ENCODE data around the gene MED8. TPM values are rescaled to one million over a fixed set of nuclear protein-coding genes. Genes with fewer than 3 reads are reported as not detected.

Gene MED8
- total and polyA plus RNA-seq, 2 of the 8 experiments (the other 6 are each of a cell fraction or from before 2014, with no cell fraction given), result 7.0 to 20.6 TPM

DNA sequence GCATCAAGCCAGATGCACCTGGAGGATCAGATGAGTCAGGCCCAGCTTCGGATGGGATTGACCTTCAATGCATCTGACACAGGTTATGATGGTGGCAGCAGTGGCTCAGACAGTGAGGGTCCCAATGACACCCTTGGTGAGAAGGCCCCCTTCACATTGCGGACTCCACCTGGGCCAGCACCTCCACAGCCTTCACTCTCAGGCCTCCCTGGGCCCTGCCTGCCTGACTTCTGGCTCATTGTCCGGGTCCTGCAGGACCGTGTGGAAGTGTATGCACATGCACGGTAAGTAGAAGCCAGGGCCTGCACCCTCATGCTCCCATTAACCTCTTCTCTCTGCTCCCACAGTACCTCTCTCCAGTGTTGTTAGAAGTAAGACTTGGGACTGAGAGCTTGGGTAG lies 43.3 kb upstream of the MED8 start (continued):
- TF ChIP-seq, protein P1, sequence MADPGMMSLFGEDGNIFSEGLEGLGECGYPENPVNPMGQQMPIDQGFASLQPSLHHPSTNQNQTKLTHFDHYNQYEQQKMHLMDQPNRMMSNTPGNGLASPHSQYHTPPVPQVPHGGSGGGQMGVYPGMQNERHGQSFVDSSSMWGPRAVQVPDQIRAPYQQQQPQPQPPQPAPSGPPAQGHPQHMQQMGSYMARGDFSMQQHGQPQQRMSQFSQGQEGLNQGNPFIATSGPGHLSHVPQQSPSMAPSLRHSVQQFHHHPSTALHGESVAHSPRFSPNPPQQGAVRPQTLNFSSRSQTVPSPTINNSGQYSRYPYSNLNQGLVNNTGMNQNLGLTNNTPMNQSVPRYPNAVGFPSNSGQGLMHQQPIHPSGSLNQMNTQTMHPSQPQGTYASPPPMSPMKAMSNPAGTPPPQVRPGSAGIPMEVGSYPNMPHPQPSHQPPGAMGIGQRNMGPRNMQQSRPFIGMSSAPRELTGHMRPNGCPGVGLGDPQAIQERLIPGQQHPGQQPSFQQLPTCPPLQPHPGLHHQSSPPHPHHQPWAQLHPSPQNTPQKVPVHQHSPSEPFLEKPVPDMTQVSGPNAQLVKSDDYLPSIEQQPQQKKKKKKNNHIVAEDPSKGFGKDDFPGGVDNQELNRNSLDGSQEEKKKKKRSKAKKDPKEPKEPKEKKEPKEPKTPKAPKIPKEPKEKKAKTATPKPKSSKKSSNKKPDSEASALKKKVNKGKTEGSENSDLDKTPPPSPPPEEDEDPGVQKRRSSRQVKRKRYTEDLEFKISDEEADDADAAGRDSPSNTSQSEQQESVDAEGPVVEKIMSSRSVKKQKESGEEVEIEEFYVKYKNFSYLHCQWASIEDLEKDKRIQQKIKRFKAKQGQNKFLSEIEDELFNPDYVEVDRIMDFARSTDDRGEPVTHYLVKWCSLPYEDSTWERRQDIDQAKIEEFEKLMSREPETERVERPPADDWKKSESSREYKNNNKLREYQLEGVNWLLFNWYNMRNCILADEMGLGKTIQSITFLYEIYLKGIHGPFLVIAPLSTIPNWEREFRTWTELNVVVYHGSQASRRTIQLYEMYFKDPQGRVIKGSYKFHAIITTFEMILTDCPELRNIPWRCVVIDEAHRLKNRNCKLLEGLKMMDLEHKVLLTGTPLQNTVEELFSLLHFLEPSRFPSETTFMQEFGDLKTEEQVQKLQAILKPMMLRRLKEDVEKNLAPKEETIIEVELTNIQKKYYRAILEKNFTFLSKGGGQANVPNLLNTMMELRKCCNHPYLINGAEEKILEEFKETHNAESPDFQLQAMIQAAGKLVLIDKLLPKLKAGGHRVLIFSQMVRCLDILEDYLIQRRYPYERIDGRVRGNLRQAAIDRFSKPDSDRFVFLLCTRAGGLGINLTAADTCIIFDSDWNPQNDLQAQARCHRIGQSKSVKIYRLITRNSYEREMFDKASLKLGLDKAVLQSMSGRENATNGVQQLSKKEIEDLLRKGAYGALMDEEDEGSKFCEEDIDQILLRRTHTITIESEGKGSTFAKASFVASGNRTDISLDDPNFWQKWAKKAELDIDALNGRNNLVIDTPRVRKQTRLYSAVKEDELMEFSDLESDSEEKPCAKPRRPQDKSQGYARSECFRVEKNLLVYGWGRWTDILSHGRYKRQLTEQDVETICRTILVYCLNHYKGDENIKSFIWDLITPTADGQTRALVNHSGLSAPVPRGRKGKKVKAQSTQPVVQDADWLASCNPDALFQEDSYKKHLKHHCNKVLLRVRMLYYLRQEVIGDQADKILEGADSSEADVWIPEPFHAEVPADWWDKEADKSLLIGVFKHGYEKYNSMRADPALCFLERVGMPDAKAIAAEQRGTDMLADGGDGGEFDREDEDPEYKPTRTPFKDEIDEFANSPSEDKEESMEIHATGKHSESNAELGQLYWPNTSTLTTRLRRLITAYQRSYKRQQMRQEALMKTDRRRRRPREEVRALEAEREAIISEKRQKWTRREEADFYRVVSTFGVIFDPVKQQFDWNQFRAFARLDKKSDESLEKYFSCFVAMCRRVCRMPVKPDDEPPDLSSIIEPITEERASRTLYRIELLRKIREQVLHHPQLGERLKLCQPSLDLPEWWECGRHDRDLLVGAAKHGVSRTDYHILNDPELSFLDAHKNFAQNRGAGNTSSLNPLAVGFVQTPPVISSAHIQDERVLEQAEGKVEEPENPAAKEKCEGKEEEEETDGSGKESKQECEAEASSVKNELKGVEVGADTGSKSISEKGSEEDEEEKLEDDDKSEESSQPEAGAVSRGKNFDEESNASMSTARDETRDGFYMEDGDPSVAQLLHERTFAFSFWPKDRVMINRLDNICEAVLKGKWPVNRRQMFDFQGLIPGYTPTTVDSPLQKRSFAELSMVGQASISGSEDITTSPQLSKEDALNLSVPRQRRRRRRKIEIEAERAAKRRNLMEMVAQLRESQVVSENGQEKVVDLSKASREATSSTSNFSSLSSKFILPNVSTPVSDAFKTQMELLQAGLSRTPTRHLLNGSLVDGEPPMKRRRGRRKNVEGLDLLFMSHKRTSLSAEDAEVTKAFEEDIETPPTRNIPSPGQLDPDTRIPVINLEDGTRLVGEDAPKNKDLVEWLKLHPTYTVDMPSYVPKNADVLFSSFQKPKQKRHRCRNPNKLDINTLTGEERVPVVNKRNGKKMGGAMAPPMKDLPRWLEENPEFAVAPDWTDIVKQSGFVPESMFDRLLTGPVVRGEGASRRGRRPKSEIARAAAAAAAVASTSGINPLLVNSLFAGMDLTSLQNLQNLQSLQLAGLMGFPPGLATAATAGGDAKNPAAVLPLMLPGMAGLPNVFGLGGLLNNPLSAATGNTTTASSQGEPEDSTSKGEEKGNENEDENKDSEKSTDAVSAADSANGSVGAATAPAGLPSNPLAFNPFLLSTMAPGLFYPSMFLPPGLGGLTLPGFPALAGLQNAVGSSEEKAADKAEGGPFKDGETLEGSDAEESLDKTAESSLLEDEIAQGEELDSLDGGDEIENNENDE (IDR thresholded peaks at IDR 0.05; ENCODE audit: insufficient replicate concordance, low read length), result no peak
- TF ChIP-seq SIRT6 (IDR thresholded peaks at IDR 0.05; ENCODE audit: low read length) (no peak), SIN3A (conservative IDR thresholded peaks at IDR 0.05 in 1 of 2, IDR thresholded peaks at IDR 0.05 in 1 of 2; ENCODE audit: low read depth in 1 of 2, low read length in 2 of 2) (no peak), CTBP2 (IDR thresholded peaks at IDR 0.05; ENCODE audit: borderline replicate concordance, insufficient read depth, insufficient read length, low read length) (no peak), RXRA (IDR thresholded peaks at IDR 0.05; ENCODE audit: insufficient read depth, low read depth, low read length) (no peak), SP2 (IDR thresholded peaks at IDR 0.05; ENCODE audit: low read length) (no peak), KDM1A (IDR thresholded peaks at IDR 0.05; ENCODE audit: borderline replicate concordance, low read length) (no peak), SP1 (IDR thresholded peaks at IDR 0.05; ENCODE audit: low read depth, low read length) (no peak), HDAC6 (IDR thresholded peaks at IDR 0.05; ENCODE audit: low read depth, low read length) (no peak)

All from H1 (cell line).